ENCODE data around the gene DLGAP1.

GRCh38 chr18:3777122-3777521 is 678.0 kb downstream of the DLGAP1 start:
- TF ChIP-seq RAD21 (IDR thresholded peaks at IDR 0.05; ENCODE audit: low read depth) (no peak), ZNF274 (IDR thresholded peaks at IDR 0.05; ENCODE audit: low read depth, low read length) (no peak), CTCF (IDR thresholded peaks at IDR 0.05 in 2 of 3, conservative IDR thresholded peaks at IDR 0.05 in 1 of 3; ENCODE audit: borderline replicate concordance in 1 of 3, insufficient read depth in 1 of 3, low read depth in 2 of 3, low read length in 2 of 3) (no peak), TCF7L2 (IDR thresholded peaks at IDR 0.05; ENCODE audit: borderline replicate concordance, extremely low read depth, insufficient read depth, insufficient read length) (no peak), POLR2A (IDR thresholded peaks at IDR 0.05; ENCODE audit: borderline replicate concordance, extremely low read depth, insufficient read depth, insufficient read length) (no peak), POLR2AphosphoS5 (IDR thresholded peaks at IDR 0.05; ENCODE audit: low read depth, low read length) (no peak), YY1 (IDR thresholded peaks at IDR 0.05; ENCODE audit: extremely low read depth, insufficient replicate concordance, low read depth, low read length) (no peak), EZH2phosphoT487 (IDR thresholded peaks at IDR 0.05; ENCODE audit: borderline replicate concordance) (no peak), ATF3 (IDR thresholded peaks at IDR 0.05) (no peak), SIN3A (IDR thresholded peaks at IDR 0.05; ENCODE audit: low read depth) (no peak), EZH2 (IDR thresholded peaks at IDR 0.05) (no peak), JUND (IDR thresholded peaks at IDR 0.05) (no peak), ELF1 (IDR thresholded peaks at IDR 0.05; ENCODE audit: borderline replicate concordance, low read depth) (no peak)

Measured in HCT116 (cell line).